WTC11 (cell line): ENCODE measurements around the gene RAD51D. TPM values are rescaled to one million over a fixed set of nuclear protein-coding genes. Genes with fewer than 3 reads are reported as not detected.

Source experiments
- ATAC-seq: fragments of 200-7000 bp; cut with Tn5 transposase; 2 replicates; pipeline ENCODE4 v1.10.0; 2021; ENCODE audit warnings: mild to moderate bottlenecking, moderate library complexity
- CTCF ChIA-PET: fragments of 300-600 bp; sonication (Branson Sonifier 250); formaldehyde crosslinking; loops from one replicate; lab custom pipeline; 2021; ENCODE audit warnings: antibody characterized with exemption; lab: Charles Lee
- POLR2A ChIA-PET: fragments of 350-600 bp; sonication (Branson Sonifier 250); formaldehyde crosslinking; loops from one replicate; lab custom pipeline; 2021; ENCODE audit warnings: antibody characterized with exemption; lab: Charles Lee
- DNase-seq: peaks from one replicate; pipeline ENCODE4 v3.0.0; 2021; ENCODE audit warnings: low spot score
- H3K27ac Mint-ChIP-seq: 2 replicates; pipeline ENCODE4 v1.8.0; 2021; ENCODE audit warnings: mixed read lengths
- H3K27me3 Mint-ChIP-seq: 2 replicates; pipeline ENCODE4 v1.8.0; 2021; ENCODE audit warnings: low read depth, mild to moderate bottlenecking, moderate library complexity, mixed read lengths
- H3K36me3 Mint-ChIP-seq: 2 replicates; pipeline ENCODE4 v1.8.0; 2021; ENCODE audit warnings: mixed read lengths
- H3K4me1 Mint-ChIP-seq: 2 replicates; pipeline ENCODE4 v1.8.0; 2022; ENCODE audit warnings: mixed read lengths
- H3K4me3 Mint-ChIP-seq: 2 replicates; pipeline ENCODE4 v1.8.0; 2021; ENCODE audit warnings: mild to moderate bottlenecking, moderate library complexity, mixed read lengths
- H3K9me3 Mint-ChIP-seq: 2 replicates; pipeline ENCODE4 v1.8.0; 2021; ENCODE audit warnings: mixed read lengths
- ETV6 ChIP-seq: sonication (generic); formaldehyde crosslinking; IDR thresholded peaks from 2 replicates; pipeline ENCODE4 v1.8.1; 2022; ENCODE audit warnings: mild to moderate bottlenecking, missing genetic modification reagents
- FOXK1 ChIP-seq: sonication (generic); formaldehyde crosslinking; IDR thresholded peaks from 2 replicates; pipeline ENCODE4 v1.8.0; 2022; ENCODE audit warnings: mild to moderate bottlenecking, moderate library complexity, missing genetic modification reagents
- FOXP1 ChIP-seq: sonication (generic); formaldehyde crosslinking; IDR thresholded peaks from 2 replicates; pipeline ENCODE4 v1.8.0; 2022; ENCODE audit warnings: missing genetic modification reagents, mild to moderate bottlenecking, moderate library complexity, borderline replicate concordance
- NFYB ChIP-seq: sonication (generic); formaldehyde crosslinking; conservative IDR thresholded peaks from 2 replicates; pipeline ENCODE4 v1.8.0; 2022; ENCODE audit warnings: low read depth, missing genetic modification reagents
- NR1H2 ChIP-seq: sonication (generic); formaldehyde crosslinking; IDR thresholded peaks from 2 replicates; pipeline ENCODE4 v1.9.0; 2021; ENCODE audit warnings: mild to moderate bottlenecking, moderate library complexity, missing genetic modification reagents
- RELA ChIP-seq: sonication (generic); formaldehyde crosslinking; IDR thresholded peaks from 2 replicates; pipeline ENCODE4 v1.8.1; 2022; ENCODE audit warnings: missing genetic modification reagents, mild to moderate bottlenecking, borderline replicate concordance
- SMAD3 ChIP-seq: sonication (generic); formaldehyde crosslinking; IDR thresholded peaks from 2 replicates; pipeline ENCODE4 v1.8.0; 2022; ENCODE audit warnings: missing genetic modification reagents, mild to moderate bottlenecking, borderline replicate concordance
- ZNF138 ChIP-seq: sonication (generic); formaldehyde crosslinking; conservative IDR thresholded peaks from 2 replicates; pipeline ENCODE4 v1.8.1; 2022; ENCODE audit warnings: mild to moderate bottlenecking, moderate library complexity, missing genetic modification reagents
- ZNF219 ChIP-seq: sonication (generic); formaldehyde crosslinking; IDR thresholded peaks from 2 replicates; pipeline ENCODE4 v1.8.0; 2023; ENCODE audit warnings: missing genetic modification reagents, mild to moderate bottlenecking, borderline replicate concordance
- total RNA-seq: library from RNA; stranded (reverse); gene quantifications from 3 replicates; pipeline ENCODE4 v1.2.3, GENCODE V29; 2021
- TF ChIP-seq, protein P1 (sequence below): sonication (generic); formaldehyde crosslinking; IDR thresholded peaks from 2 replicates; pipeline ENCODE4 v1.8.1; 2023; ENCODE audit warnings: mild to moderate bottlenecking, missing genetic modification reagents, moderate library complexity
- TF ChIP-seq, protein P2 (sequence below): sonication (generic); formaldehyde crosslinking; IDR thresholded peaks from 2 replicates; pipeline ENCODE4 v1.8.1; 2022; ENCODE audit warnings: mild to moderate bottlenecking, missing genetic modification reagents, moderate library complexity, borderline replicate concordance
- TF ChIP-seq, protein P3 (sequence below): sonication (generic); formaldehyde crosslinking; IDR thresholded peaks from 2 replicates; pipeline ENCODE4 v1.8.1; 2022; ENCODE audit warnings: low read depth, mild to moderate bottlenecking, moderate library complexity, missing genetic modification reagents, borderline replicate concordance
- TF ChIP-seq, protein P4 (sequence below): sonication (generic); formaldehyde crosslinking; IDR thresholded peaks from 2 replicates; pipeline ENCODE4 v1.8.0; 2022; ENCODE audit warnings: mild to moderate bottlenecking, missing genetic modification reagents
- TF ChIP-seq, protein P5 (sequence below): sonication (generic); formaldehyde crosslinking; IDR thresholded peaks from 2 replicates; pipeline ENCODE4 v1.8.0; 2022; ENCODE audit warnings: mild to moderate bottlenecking, missing genetic modification reagents
- TF ChIP-seq, protein P6 (sequence below): sonication (generic); formaldehyde crosslinking; IDR thresholded peaks from 2 replicates; pipeline ENCODE4 v1.8.0; 2022; ENCODE audit warnings: mild to moderate bottlenecking, missing genetic modification reagents
- TF ChIP-seq, protein P7 (sequence below): sonication (generic); formaldehyde crosslinking; IDR thresholded peaks from 2 replicates; pipeline ENCODE4 v1.8.0; 2023; ENCODE audit warnings: mild to moderate bottlenecking, missing genetic modification reagents
- TF ChIP-seq, protein P8 (sequence below): sonication (generic); formaldehyde crosslinking; IDR thresholded peaks from 2 replicates; pipeline ENCODE4 v1.8.1; 2023; ENCODE audit warnings: mild to moderate bottlenecking, moderate library complexity, missing genetic modification reagents
- TF ChIP-seq, protein P9 (sequence below): fragments of 250-450 bp; sonication (Bioruptor Pico); IDR thresholded peaks from 2 replicates; pipeline ENCODE4 v1.9.0; 2021; ENCODE audit warnings: mild to moderate bottlenecking

The RAD51D gene
- total RNA-seq, 1 experiment from 2014 or later, result 15.0 TPM

DNA sequence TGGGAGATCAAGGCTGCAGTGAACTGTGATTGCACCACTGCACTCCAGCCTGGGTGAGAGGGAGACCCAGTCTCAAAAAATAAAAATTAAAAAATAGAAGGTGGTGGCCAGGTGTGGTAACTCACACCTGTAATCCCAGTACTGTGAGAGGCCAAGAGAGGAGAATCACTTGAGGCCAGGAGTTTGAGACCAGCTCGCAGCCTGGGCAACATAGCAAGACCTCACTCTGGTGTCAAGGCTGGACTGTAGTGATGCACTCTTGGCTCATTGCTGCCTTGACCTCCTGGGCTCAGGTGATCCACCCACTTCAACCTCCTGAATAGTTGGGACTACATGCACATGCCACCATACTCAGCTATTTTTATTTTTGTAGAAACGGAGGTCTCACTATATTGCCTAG lies 69.5 kb downstream of the RAD51D start:
- Mint-ChIP-seq H3K27ac (no peak overlapping the region), H3K27me3 (no peaks in the 10 kb centered on the region), H3K4me1 (peaks cover 32% of the 10 kb centered on the region), H3K9me3 (no peaks in the 10 kb centered on the region), H3K4me3 (no peak overlapping the region), H3K36me3 (no peaks in the 10 kb centered on the region)
- ChIA-PET CTCF (interaction anchor here (0.7 to 1.0 kb wide), 3 partner anchors 40 to 215 kb away, joined by 3 to 5 read pairs (median 3); no protein-coding TSS in a partner anchor), POLR2A (no interaction called here)
- DNase-seq, result no peak
- TF ChIP-seq, protein P1, sequence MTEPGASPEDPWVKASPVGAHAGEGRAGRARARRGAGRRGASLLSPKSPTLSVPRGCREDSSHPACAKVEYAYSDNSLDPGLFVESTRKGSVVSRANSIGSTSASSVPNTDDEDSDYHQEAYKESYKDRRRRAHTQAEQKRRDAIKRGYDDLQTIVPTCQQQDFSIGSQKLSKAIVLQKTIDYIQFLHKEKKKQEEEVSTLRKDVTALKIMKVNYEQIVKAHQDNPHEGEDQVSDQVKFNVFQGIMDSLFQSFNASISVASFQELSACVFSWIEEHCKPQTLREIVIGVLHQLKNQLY (CRISPR knock-in tag), result no peak
- TF ChIP-seq, protein P2, sequence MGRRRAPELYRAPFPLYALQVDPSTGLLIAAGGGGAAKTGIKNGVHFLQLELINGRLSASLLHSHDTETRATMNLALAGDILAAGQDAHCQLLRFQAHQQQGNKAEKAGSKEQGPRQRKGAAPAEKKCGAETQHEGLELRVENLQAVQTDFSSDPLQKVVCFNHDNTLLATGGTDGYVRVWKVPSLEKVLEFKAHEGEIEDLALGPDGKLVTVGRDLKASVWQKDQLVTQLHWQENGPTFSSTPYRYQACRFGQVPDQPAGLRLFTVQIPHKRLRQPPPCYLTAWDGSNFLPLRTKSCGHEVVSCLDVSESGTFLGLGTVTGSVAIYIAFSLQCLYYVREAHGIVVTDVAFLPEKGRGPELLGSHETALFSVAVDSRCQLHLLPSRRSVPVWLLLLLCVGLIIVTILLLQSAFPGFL (CRISPR knock-in tag), result no peak
- TF ChIP-seq, protein P3, sequence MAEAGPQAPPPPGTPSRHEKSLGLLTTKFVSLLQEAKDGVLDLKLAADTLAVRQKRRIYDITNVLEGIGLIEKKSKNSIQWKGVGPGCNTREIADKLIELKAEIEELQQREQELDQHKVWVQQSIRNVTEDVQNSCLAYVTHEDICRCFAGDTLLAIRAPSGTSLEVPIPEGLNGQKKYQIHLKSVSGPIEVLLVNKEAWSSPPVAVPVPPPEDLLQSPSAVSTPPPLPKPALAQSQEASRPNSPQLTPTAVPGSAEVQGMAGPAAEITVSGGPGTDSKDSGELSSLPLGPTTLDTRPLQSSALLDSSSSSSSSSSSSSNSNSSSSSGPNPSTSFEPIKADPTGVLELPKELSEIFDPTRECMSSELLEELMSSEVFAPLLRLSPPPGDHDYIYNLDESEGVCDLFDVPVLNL, result no peak
- TF ChIP-seq, protein P4, sequence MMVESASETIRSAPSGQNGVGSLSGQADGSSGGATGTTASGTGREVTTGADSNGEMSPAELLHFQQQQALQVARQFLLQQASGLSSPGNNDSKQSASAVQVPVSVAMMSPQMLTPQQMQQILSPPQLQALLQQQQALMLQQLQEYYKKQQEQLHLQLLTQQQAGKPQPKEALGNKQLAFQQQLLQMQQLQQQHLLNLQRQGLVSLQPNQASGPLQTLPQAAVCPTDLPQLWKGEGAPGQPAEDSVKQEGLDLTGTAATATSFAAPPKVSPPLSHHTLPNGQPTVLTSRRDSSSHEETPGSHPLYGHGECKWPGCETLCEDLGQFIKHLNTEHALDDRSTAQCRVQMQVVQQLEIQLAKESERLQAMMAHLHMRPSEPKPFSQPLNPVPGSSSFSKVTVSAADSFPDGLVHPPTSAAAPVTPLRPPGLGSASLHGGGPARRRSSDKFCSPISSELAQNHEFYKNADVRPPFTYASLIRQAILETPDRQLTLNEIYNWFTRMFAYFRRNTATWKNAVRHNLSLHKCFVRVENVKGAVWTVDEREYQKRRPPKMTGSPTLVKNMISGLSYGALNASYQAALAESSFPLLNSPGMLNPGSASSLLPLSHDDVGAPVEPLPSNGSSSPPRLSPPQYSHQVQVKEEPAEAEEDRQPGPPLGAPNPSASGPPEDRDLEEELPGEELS (CRISPR knock-in tag), result no peak
- TF ChIP-seq, protein P5, sequence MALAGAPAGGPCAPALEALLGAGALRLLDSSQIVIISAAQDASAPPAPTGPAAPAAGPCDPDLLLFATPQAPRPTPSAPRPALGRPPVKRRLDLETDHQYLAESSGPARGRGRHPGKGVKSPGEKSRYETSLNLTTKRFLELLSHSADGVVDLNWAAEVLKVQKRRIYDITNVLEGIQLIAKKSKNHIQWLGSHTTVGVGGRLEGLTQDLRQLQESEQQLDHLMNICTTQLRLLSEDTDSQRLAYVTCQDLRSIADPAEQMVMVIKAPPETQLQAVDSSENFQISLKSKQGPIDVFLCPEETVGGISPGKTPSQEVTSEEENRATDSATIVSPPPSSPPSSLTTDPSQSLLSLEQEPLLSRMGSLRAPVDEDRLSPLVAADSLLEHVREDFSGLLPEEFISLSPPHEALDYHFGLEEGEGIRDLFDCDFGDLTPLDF, result no peak
- no peak for TF ChIP-seq ZNF138
- TF ChIP-seq, protein P6, sequence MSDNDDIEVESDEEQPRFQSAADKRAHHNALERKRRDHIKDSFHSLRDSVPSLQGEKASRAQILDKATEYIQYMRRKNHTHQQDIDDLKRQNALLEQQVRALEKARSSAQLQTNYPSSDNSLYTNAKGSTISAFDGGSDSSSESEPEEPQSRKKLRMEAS, result no peak
- TF ChIP-seq, protein P7, sequence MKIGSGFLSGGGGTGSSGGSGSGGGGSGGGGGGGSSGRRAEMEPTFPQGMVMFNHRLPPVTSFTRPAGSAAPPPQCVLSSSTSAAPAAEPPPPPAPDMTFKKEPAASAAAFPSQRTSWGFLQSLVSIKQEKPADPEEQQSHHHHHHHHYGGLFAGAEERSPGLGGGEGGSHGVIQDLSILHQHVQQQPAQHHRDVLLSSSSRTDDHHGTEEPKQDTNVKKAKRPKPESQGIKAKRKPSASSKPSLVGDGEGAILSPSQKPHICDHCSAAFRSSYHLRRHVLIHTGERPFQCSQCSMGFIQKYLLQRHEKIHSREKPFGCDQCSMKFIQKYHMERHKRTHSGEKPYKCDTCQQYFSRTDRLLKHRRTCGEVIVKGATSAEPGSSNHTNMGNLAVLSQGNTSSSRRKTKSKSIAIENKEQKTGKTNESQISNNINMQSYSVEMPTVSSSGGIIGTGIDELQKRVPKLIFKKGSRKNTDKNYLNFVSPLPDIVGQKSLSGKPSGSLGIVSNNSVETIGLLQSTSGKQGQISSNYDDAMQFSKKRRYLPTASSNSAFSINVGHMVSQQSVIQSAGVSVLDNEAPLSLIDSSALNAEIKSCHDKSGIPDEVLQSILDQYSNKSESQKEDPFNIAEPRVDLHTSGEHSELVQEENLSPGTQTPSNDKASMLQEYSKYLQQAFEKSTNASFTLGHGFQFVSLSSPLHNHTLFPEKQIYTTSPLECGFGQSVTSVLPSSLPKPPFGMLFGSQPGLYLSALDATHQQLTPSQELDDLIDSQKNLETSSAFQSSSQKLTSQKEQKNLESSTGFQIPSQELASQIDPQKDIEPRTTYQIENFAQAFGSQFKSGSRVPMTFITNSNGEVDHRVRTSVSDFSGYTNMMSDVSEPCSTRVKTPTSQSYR, result no peak
- TF ChIP-seq FOXK1 (CRISPR knock-in tag), result no peak
- TF ChIP-seq SMAD3 (CRISPR knock-in tag), result no peak
- no peak for TF ChIP-seq NR1H2 (CRISPR knock-in tag)
- no peak for ATAC-seq

DNA sequence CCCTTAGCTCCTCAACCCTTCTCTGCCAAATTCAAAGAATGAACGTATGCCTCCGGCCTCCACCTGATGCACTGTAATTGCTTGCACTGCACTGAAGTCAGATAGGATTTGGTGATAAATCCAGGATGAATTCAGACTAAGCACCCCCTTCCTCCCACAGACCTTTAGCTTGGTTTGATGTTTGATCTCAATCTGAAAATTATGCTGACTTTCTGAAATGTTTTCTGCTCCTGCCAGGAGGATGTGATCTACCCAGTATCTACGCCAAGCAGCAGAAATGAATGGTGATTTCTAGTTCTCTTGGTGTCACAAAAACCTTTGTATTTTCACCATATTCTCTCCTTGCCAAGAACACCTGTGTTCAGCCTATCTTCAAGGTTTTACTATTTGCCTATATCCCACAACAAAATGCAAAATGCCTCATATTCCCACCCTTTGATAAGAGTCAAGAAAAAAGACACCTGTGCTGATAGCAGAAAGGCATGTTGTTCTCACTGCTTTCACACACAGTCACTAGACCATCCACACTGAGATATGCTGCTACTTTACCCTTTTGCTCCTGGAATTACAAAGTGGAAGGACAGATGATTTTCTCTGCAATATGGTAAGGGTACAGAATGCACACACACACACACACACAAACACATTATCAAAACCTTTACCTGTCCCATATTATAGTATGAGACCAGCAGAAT lies 70.8 kb downstream of the RAD51D start:
- no peaks in the 10 kb centered on the region for H3K27me3 Mint-ChIP-seq
- ChIA-PET POLR2A (no interaction called here), CTCF (interaction anchor here (1.0 kb wide), 1 partner anchor 41 kb away, joined by 5 read pairs; no protein-coding TSS in a partner anchor)
- H3K27ac Mint-ChIP-seq, result no peak overlapping the region; the same call in 1 of the 2 replicates
- ATAC-seq (no peak), DNase-seq (no peak)
- no peaks in the 10 kb centered on the region for H3K36me3 Mint-ChIP-seq
- H3K4me3 Mint-ChIP-seq, result no peak overlapping the region
- peaks cover 32% of the 10 kb centered on the region for H3K4me1 Mint-ChIP-seq
- H3K9me3 Mint-ChIP-seq, result no peaks in the 10 kb centered on the region
- no peak for TF ChIP-seq ZNF219 (CRISPR knock-in tag)
- no peak for TF ChIP-seq NFYB (CRISPR knock-in tag)
- TF ChIP-seq ETV6 (CRISPR knock-in tag), result no peak
- TF ChIP-seq FOXP1 (CRISPR knock-in tag), result no peak
- TF ChIP-seq, protein P8, sequence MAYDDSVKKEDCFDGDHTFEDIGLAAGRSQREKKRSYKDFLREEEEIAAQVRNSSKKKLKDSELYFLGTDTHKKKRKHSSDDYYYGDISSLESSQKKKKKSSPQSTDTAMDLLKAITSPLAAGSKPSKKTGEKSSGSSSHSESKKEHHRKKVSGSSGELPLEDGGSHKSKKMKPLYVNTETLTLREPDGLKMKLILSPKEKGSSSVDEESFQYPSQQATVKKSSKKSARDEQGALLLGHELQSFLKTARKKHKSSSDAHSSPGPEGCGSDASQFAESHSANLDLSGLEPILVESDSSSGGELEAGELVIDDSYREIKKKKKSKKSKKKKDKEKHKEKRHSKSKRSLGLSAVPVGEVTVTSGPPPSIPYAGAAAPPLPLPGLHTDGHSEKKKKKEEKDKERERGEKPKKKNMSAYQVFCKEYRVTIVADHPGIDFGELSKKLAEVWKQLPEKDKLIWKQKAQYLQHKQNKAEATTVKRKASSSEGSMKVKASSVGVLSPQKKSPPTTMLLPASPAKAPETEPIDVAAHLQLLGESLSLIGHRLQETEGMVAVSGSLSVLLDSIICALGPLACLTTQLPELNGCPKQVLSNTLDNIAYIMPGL (CRISPR knock-in tag), result no peak
- TF ChIP-seq, protein P9, sequence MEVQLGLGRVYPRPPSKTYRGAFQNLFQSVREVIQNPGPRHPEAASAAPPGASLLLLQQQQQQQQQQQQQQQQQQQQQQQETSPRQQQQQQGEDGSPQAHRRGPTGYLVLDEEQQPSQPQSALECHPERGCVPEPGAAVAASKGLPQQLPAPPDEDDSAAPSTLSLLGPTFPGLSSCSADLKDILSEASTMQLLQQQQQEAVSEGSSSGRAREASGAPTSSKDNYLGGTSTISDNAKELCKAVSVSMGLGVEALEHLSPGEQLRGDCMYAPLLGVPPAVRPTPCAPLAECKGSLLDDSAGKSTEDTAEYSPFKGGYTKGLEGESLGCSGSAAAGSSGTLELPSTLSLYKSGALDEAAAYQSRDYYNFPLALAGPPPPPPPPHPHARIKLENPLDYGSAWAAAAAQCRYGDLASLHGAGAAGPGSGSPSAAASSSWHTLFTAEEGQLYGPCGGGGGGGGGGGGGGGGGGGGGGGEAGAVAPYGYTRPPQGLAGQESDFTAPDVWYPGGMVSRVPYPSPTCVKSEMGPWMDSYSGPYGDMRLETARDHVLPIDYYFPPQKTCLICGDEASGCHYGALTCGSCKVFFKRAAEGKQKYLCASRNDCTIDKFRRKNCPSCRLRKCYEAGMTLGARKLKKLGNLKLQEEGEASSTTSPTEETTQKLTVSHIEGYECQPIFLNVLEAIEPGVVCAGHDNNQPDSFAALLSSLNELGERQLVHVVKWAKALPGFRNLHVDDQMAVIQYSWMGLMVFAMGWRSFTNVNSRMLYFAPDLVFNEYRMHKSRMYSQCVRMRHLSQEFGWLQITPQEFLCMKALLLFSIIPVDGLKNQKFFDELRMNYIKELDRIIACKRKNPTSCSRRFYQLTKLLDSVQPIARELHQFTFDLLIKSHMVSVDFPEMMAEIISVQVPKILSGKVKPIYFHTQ (CRISPR knock-in tag), result no peak
- TF ChIP-seq, protein P1 (CRISPR knock-in tag), result no peak
- TF ChIP-seq RELA, result no peak
